ENCODE measurements around the gene LRPAP1.

- TF ChIP-seq CTCF (IDR thresholded peaks at IDR 0.05; ENCODE audit: extremely low read depth in 1 of 2, insufficient read depth in 1 of 2, low read depth in 1 of 2, low read length in 2 of 2) (no peak), POLR2AphosphoS5 (IDR thresholded peaks at IDR 0.05; ENCODE audit: insufficient read depth, low read depth, low read length) (no peak), JUN (IDR thresholded peaks at IDR 0.05; ENCODE audit: borderline replicate concordance, insufficient read depth, insufficient read length, low read depth) (no peak), EZH2 (IDR thresholded peaks at IDR 0.05; ENCODE audit: borderline replicate concordance, low read depth, low read length, severe bottlenecking) (no peak), POLR2A (IDR thresholded peaks at IDR 0.05; ENCODE audit: low read depth, low read length) (no peak), MYC (IDR thresholded peaks at IDR 0.05; ENCODE audit: low read depth, low read length) (no peak), GATA2 (IDR thresholded peaks at IDR 0.05; ENCODE audit: insufficient read depth, insufficient read length, low read depth, low read length) (no peak)
- TF ChIP-seq, protein P1, sequence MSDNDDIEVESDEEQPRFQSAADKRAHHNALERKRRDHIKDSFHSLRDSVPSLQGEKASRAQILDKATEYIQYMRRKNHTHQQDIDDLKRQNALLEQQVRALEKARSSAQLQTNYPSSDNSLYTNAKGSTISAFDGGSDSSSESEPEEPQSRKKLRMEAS (IDR thresholded peaks at IDR 0.05; ENCODE audit: insufficient read depth, insufficient read length): no peak
These were observed 32.1 kb downstream of the LRPAP1 start for GRCh38 chr4:3500111-3500510.
